H1 (cell line): ENCODE results near the gene ZBTB20. TPM values are rescaled to one million over a fixed set of nuclear protein-coding genes. Genes with fewer than 3 reads are reported as not detected.

Experiments used
- CTBP2 ChIP-seq: IDR thresholded peaks from 2 replicates; pipeline ENCODE4 v1.7.0; 2011; ENCODE audit warnings: borderline replicate concordance, mild to moderate bottlenecking, moderate library complexity, mixed read lengths, low read length; ENCODE audit not compliant: insufficient read depth, insufficient read length
- MAFK ChIP-seq: IDR thresholded peaks from 2 replicates; pipeline ENCODE4 v1.6.1; 2012; ENCODE audit warnings: low read depth, mild to moderate bottlenecking, improper control_type of control experiment, low read length
- SP4 ChIP-seq: IDR thresholded peaks from 2 replicates; pipeline ENCODE4 v1.6.1; 2012; ENCODE audit warnings: low read length, inconsistent platforms
- TAF1 ChIP-seq: IDR thresholded peaks from 2 replicates; pipeline ENCODE4 v1.6.1; 2011; ENCODE audit warnings: mild to moderate bottlenecking, low read depth, low read length
- polyA plus RNA-seq, 7 experiments: library from polyadenylated mRNA; depleted of rRNA in 3 of 7; stranded (reverse) in 5 of 7; unstranded in 2 of 7; fragments of >200 nt in 5 of 7; fragments of 200-250 nt in 2 of 7; gene quantifications; 1 replicate in 5 of 7; 2 replicates in 1 of 7; 4 replicates in 1 of 7; pipeline versions ENCODE4 v1.2.1 to v1.2.3, GENCODE V29; 2011 to 2013; ENCODE audit warnings: missing spikeins in 2 of 7, mixed read lengths in 2 of 7
- total RNA-seq: library from RNA; stranded (reverse); fragmentation: NEBNext Ultra II Directional; extraction: Animal tissue kit (Norgen Biotek cat#: 25700); gene quantifications from 2 replicates; pipeline ENCODE4 v1.2.1, GENCODE V29; 2021

The ZBTB20 gene
- total and polyA plus RNA-seq, 2 of the 8 experiments (the other 6 are each of a cell fraction or from before 2014, with no cell fraction given): 0.35 to 1.3 TPM

- TF ChIP-seq TAF1 (no peak), SP4 (no peak), CTBP2 (no peak), MAFK (no peak)
Observed at GRCh38 chr3:114712728-114713492, 434.2 kb downstream of the ZBTB20 start (continued).
